ENCODE measurements around the gene HIPK3. TPM values are rescaled to one million over a fixed set of nuclear protein-coding genes. Genes with fewer than 3 reads are reported as not detected.

HIPK3 gene
- total and polyA plus RNA-seq, 9 of the 15 experiments (the other 6 are each of a cell fraction or from before 2014, with no cell fraction given), result 2.3 to 19.6 (median 7.5) TPM

DNA sequence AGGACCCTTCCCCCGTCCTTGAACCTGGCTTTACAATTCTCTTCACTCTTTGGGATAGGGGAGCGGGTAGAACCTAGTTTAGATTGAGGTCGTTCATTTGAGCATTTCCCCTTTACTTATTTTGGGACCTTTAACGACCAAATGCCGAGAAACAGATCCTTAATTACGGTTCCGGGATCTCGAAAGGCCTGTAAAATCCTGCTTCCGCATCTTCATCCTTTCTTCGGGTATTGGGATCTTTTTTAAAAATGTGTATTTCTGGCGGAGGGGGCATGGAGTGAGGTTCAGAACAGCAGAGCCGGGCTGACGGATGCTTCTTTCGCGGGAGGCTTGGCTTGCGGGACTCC lies 395 bp upstream of the HIPK3 start (continued):
- TF ChIP-seq, protein P1, sequence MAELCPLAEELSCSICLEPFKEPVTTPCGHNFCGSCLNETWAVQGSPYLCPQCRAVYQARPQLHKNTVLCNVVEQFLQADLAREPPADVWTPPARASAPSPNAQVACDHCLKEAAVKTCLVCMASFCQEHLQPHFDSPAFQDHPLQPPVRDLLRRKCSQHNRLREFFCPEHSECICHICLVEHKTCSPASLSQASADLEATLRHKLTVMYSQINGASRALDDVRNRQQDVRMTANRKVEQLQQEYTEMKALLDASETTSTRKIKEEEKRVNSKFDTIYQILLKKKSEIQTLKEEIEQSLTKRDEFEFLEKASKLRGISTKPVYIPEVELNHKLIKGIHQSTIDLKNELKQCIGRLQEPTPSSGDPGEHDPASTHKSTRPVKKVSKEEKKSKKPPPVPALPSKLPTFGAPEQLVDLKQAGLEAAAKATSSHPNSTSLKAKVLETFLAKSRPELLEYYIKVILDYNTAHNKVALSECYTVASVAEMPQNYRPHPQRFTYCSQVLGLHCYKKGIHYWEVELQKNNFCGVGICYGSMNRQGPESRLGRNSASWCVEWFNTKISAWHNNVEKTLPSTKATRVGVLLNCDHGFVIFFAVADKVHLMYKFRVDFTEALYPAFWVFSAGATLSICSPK (IDR thresholded peaks at IDR 0.05; ENCODE audit: borderline replicate concordance), result no peak
- TF ChIP-seq FOXA1 (IDR thresholded peaks at IDR 0.05; ENCODE audit: borderline replicate concordance) (no peak), KLF6 (CRISPR knock-in tag; IDR thresholded peaks at IDR 0.05; ENCODE audit: borderline replicate concordance) (no peak), MTA3 (IDR thresholded peaks at IDR 0.05; ENCODE audit: borderline replicate concordance) (no peak), XRCC5 (IDR thresholded peaks at IDR 0.05; ENCODE audit: low read depth, low read length) (0 out of 2 replicates have a peak, but pooled peaks have one; percentile 48), MCM2 (IDR thresholded peaks at IDR 0.05; ENCODE audit: low read depth) (no peak), SREBF2 (CRISPR knock-in tag; IDR thresholded peaks at IDR 0.05) (no peak), KDM2B (CRISPR knock-in tag; IDR thresholded peaks at IDR 0.05) (peak; percentile 38; the same call in 1 of the 2 replicates), NCOR1 (IDR thresholded peaks at IDR 0.05) (no peak), PTTG1 (tag; IDR thresholded peaks at IDR 0.05; ENCODE audit: low read depth) (no peak), FOXK2 (conservative IDR thresholded peaks at IDR 0.05 in 1 of 2, IDR thresholded peaks at IDR 0.05 in 1 of 2; ENCODE audit: low read depth in 2 of 2) (0 out of 4 replicates have a peak, but pooled peaks of 1 of the 2 experiments have one; percentile 13), ZNF3 (CRISPR knock-in tag; IDR thresholded peaks at IDR 0.05) (0 out of 2 replicates have a peak, but pooled peaks have one; percentile 0), SIRT6 (IDR thresholded peaks at IDR 0.05; ENCODE audit: low read depth, low read length) (no peak), RBM15 (IDR thresholded peaks at IDR 0.05; ENCODE audit: insufficient read depth, low read length) (no peak), CC2D1A (IDR thresholded peaks at IDR 0.05) (no peak), TEAD2 (tag; IDR thresholded peaks at IDR 0.05) (no peak), HDAC2 (IDR thresholded peaks at IDR 0.05) (no peak), SAFB2 (IDR thresholded peaks at IDR 0.05; ENCODE audit: borderline replicate concordance, low read depth, low read length, severe bottlenecking) (no peak), BCL6 (CRISPR knock-in tag; IDR thresholded peaks at IDR 0.05) (no peak), CBX2 (IDR thresholded peaks at IDR 0.05; ENCODE audit: insufficient read depth, low read length, poor library complexity, severe bottlenecking) (no peak), ZKSCAN8 (CRISPR knock-in tag; IDR thresholded peaks at IDR 0.05) (no peak), NRF1 (conservative IDR thresholded peaks at IDR 0.05 in 1 of 2, IDR thresholded peaks at IDR 0.05 in 1 of 2) (no peak), ZFPM2 (CRISPR knock-in tag; IDR thresholded peaks at IDR 0.05) (no peak), PHF20 (IDR thresholded peaks at IDR 0.05; ENCODE audit: partially characterized antibody) (peak; percentile 69), STAG1 (CRISPR knock-in tag; IDR thresholded peaks at IDR 0.05; ENCODE audit: borderline replicate concordance) (no peak), ELF1 (tag; IDR thresholded peaks at IDR 0.05) (peak; percentile 47; the same call in 1 of the 2 replicates), ZNF282 (CRISPR knock-in tag; IDR thresholded peaks at IDR 0.05) (no peak)
- TF ChIP-seq, protein P2, sequence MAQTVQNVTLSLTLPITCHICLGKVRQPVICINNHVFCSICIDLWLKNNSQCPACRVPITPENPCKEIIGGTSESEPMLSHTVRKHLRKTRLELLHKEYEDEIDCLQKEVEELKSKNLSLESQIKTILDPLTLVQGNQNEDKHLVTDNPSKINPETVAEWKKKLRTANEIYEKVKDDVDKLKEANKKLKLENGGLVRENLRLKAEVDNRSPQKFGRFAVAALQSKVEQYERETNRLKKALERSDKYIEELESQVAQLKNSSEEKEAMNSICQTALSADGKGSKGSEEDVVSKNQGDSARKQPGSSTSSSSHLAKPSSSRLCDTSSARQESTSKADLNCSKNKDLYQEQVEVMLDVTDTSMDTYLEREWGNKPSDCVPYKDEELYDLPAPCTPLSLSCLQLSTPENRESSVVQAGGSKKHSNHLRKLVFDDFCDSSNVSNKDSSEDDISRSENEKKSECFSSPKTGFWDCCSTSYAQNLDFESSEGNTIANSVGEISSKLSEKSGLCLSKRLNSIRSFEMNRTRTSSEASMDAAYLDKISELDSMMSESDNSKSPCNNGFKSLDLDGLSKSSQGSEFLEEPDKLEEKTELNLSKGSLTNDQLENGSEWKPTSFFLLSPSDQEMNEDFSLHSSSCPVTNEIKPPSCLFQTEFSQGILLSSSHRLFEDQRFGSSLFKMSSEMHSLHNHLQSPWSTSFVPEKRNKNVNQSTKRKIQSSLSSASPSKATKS (CRISPR knock-in tag; IDR thresholded peaks at IDR 0.05), result no peak
- TF ChIP-seq, protein P3, sequence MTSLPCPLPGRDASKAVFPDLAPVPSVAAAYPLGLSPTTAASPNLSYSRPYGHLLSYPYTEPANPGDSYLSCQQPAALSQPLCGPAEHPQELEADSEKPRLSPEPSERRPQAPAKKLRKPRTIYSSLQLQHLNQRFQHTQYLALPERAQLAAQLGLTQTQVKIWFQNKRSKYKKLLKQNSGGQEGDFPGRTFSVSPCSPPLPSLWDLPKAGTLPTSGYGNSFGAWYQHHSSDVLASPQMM (CRISPR knock-in tag; IDR thresholded peaks at IDR 0.05), result no peak
